NT2/D1 (cell line): ENCODE measurements around the gene TCHP.

Experiments used
- DNase-seq: peaks from one replicate; pipeline ENCODE4 v3.0.0-alpha.2; 2011; ENCODE audit warnings: low read depth, low spot score
- H3K27me3 ChIP-seq: 2 replicates; pipeline ENCODE4 v1.6.0; 2011; ENCODE audit warnings: mild to moderate bottlenecking; ENCODE audit not compliant: insufficient read length, insufficient read depth
- H3K36me3 ChIP-seq: 2 replicates; pipeline ENCODE4 v1.6.1; 2011; ENCODE audit warnings: mild to moderate bottlenecking, low read length, mixed read lengths; ENCODE audit not compliant: insufficient read depth, insufficient read length
- H3K4me1 ChIP-seq: 2 replicates; pipeline ENCODE4 v1.5.1; 2011; ENCODE audit not compliant: insufficient read depth, insufficient read length
- H3K4me3 ChIP-seq: 2 replicates; pipeline ENCODE4 v1.5.1; 2011; ENCODE audit warnings: low read depth; ENCODE audit not compliant: insufficient read length
- H3K9ac ChIP-seq: 2 replicates; pipeline ENCODE4 v1.6.0; 2011; ENCODE audit warnings: low read depth; ENCODE audit not compliant: insufficient read length
- H3K9me3 ChIP-seq: 2 replicates; pipeline ENCODE4 v1.5.1; 2011; ENCODE audit warnings: mild to moderate bottlenecking, low read length; ENCODE audit not compliant: insufficient read depth
- SUZ12 ChIP-seq: IDR thresholded peaks from 2 replicates; pipeline ENCODE4 v1.6.1; 2011; ENCODE audit not compliant: insufficient read length, insufficient read depth; ENCODE audit errors: extremely low read depth
- YY1 ChIP-seq: IDR thresholded peaks from 2 replicates; pipeline ENCODE4 v1.6.1; 2011; ENCODE audit not compliant: insufficient read length, insufficient read depth
- ZNF274 ChIP-seq: IDR thresholded peaks from 2 replicates; pipeline ENCODE4 v1.6.1; 2011; ENCODE audit warnings: mild to moderate bottlenecking, low read depth, low read length

Gene TCHP

DNA sequence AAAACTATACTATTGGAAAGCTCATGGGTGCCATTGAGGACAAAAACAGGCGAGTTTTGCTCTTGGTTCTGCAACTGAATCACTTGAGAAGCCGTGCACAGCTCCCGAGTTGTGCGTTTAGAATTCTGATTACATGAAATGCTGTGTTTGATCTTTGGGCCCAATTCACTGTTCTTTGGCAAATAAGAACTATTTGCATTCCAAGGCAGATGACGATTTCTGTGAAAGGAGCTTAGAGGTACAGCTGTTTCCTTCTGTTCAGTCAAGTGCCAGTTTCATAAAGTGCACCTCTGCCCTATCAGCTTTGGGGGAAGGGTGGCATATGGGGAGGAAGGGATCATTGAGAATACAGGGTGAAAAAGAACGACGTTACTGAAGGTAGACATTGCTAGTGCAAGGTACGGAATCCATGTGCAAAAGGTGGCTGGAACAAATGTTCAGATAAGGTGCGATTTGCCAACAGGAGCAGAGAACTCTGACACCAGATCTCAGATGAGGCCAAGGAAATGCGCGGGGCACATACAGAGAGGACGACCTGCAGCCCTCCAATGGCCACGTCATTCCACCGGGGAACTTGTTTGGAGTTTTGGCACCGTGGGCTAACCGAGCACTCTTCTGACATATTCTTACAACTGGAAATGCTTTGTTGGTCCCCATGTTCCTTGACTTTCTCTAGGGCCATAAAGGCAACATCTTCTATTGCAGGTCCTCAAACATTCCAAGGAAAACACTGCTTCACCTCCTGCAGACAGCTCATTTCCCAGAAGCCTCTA, 30.1 kb downstream of the TCHP start:
- Histone ChIP-seq H3K9ac (no peak overlapping the region), H3K27me3 (no peaks in the 10 kb centered on the region), H3K36me3 (peaks cover 51% of the 10 kb centered on the region), H3K4me1 (peaks cover 7% of the 10 kb centered on the region), H3K9me3 (no peaks in the 10 kb centered on the region), H3K4me3 (no peak overlapping the region)
- TF ChIP-seq ZNF274, result no peak
- no peak for TF ChIP-seq SUZ12
- TF ChIP-seq YY1, result no peak
- DNase-seq, result no peak

DNA sequence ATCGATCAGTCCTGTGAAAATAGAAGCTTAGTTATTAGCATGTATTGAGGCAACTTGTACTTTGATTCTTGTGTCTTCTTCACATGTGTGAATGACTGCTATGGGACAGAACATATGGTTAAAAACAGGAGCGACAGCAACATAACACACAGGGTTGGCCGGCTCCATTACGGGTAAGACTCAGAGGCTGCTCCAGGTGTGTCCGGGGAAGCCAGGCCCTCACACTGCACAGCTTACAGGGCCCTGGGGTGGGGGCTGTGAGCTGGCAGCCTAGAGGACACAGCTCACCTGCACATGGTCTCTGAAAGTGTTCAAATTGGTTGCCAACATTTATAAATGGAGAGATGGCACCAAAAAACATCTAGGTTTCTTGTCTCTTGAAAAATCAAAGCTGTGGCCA, 31.1 kb downstream of the TCHP start:
- Histone ChIP-seq H3K36me3 (peaks cover 58% of the 10 kb centered on the region), H3K9me3 (no peaks in the 10 kb centered on the region), H3K4me1 (peaks cover 5% of the 10 kb centered on the region), H3K9ac (no peak overlapping the region), H3K27me3 (no peaks in the 10 kb centered on the region), H3K4me3 (no peak overlapping the region)
- TF ChIP-seq SUZ12 (no peak), YY1 (no peak), ZNF274 (no peak)
- no peak for DNase-seq

- no peaks in the 10 kb centered on the region for H3K27me3 ChIP-seq
- H3K4me1 ChIP-seq, result peaks cover 5% of the 10 kb centered on the region
- H3K36me3 ChIP-seq, result peaks cover 66% of the 10 kb centered on the region
- H3K9ac ChIP-seq, result no peak overlapping the region
- no peak overlapping the region for H3K4me3 ChIP-seq
- TF ChIP-seq ZNF274, result no peak
- no peak for TF ChIP-seq YY1
- TF ChIP-seq SUZ12, result no peak
- H3K9me3 ChIP-seq, result no peaks in the 10 kb centered on the region
- DNase-seq, result no peak
Measured at GRCh38 chr12:109932878-109933503, 32.9 kb downstream of the TCHP start.

- peaks cover 5% of the 10 kb centered on the region for H3K4me1 ChIP-seq
- H3K4me3 ChIP-seq, result no peak overlapping the region
- no peaks in the 10 kb centered on the region for H3K9me3 ChIP-seq
- DNase-seq, result no peak
- no peak overlapping the region for H3K9ac ChIP-seq
- TF ChIP-seq SUZ12 (no peak), ZNF274 (no peak), YY1 (no peak)
- H3K27me3 ChIP-seq, result no peaks in the 10 kb centered on the region
- peaks cover 77% of the 10 kb centered on the region for H3K36me3 ChIP-seq
Measured at GRCh38 chr12:109934026-109934425, 34.0 kb downstream of the TCHP start.

GRCh38 chr12:109937371-109937770, 37.3 kb downstream of the TCHP start:
- TF ChIP-seq ZNF274, result no peak
- TF ChIP-seq SUZ12, result no peak
- TF ChIP-seq YY1, result no peak
- Histone ChIP-seq H3K9ac (no peak overlapping the region), H3K4me1 (no peaks in the 10 kb centered on the region), H3K9me3 (no peaks in the 10 kb centered on the region), H3K36me3 (peaks cover 58% of the 10 kb centered on the region), H3K27me3 (no peaks in the 10 kb centered on the region), H3K4me3 (no peak overlapping the region)
- DNase-seq, result no peak

DNA sequence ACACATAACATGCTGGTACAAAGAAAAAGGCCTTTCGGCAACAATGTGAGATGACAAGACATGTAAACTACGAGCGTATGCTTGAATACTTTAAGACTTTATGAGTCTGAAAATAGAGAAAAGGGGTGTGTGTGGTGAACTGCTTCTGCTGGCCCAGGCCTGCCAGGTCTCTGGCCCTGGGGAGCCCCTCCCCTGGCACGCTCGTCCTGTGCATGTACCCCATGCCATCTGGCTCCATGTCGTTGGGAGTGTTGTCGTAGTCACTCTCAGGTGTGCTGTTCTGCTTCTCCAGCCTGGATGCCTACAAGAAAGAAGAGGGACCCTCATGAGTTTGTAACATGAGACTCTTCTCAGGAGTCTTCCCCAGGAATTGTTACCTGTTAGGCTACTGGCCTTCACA, 38.9 kb downstream of the TCHP start:
- Histone ChIP-seq H3K4me1 (no peaks in the 10 kb centered on the region), H3K36me3 (peaks cover 45% of the 10 kb centered on the region), H3K4me3 (no peak overlapping the region), H3K9me3 (no peaks in the 10 kb centered on the region), H3K9ac (no peak overlapping the region), H3K27me3 (no peaks in the 10 kb centered on the region)
- no peak for TF ChIP-seq YY1
- no peak for TF ChIP-seq SUZ12
- no peak for TF ChIP-seq ZNF274
- DNase-seq, result no peak

DNA sequence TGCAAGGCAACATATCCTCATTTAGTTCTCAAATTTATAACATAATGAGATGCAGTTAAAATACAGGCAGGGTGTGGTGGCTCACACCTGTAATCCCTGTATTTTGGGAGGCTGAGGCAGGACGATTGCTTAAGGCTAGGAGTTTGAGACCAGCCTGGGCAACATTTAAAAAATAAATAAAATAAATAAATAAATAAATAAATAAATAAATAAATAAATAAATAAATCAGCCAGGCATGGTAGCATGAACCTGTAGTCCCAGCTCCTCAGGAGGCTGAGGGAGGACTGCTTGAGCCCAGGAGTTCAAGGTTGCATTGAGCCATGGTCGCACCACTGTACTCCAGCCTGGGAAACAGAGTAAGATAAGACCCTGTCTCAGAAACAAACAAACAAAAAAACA, 39.4 kb downstream of the TCHP start:
- Histone ChIP-seq H3K27me3 (no peaks in the 10 kb centered on the region), H3K9me3 (no peaks in the 10 kb centered on the region), H3K9ac (no peak overlapping the region), H3K4me1 (peaks cover 2% of the 10 kb centered on the region), H3K4me3 (no peak overlapping the region), H3K36me3 (peaks cover 46% of the 10 kb centered on the region)
- DNase-seq, result no peak
- no peak for TF ChIP-seq SUZ12
- TF ChIP-seq YY1, result no peak
- no peak for TF ChIP-seq ZNF274
